IPS-18a (cell line): ENCODE measurements around the gene PSMB3.
"Not testable (repeated sequence)": the region's sequence is repeated elsewhere in the genome, so short reads cannot be mapped to it uniquely, and the experiment has no call there.

Experiments used
- H3K27ac ChIP-seq: one replicate; pipeline ENCODE4 v1.5.1; 2013; ENCODE audit warnings: low read length
- H3K27me3 ChIP-seq: one replicate; pipeline ENCODE4 v1.6.1; 2013; ENCODE audit warnings: mild to moderate bottlenecking, low read length; ENCODE audit not compliant: control insufficient read depth, insufficient read depth
- H3K36me3 ChIP-seq: one replicate; pipeline ENCODE4 v1.6.1; 2013; ENCODE audit warnings: low read depth, low read length; ENCODE audit not compliant: control insufficient read depth
- H3K4me1 ChIP-seq: one replicate; pipeline ENCODE4 v1.6.1; 2013; ENCODE audit warnings: low read depth, low read length; ENCODE audit not compliant: control insufficient read depth
- H3K4me3 ChIP-seq: one replicate; pipeline ENCODE4 v1.5.1; 2013; ENCODE audit warnings: low read length
- H3K9ac ChIP-seq: one replicate; pipeline ENCODE4 v1.6.1; 2013; ENCODE audit warnings: mild to moderate bottlenecking, low read length, moderate library complexity
- H3K9me3 ChIP-seq: one replicate; pipeline ENCODE4 v1.6.1; 2013; ENCODE audit warnings: low read depth, low read length; ENCODE audit not compliant: control insufficient read depth

The PSMB3 gene

DNA sequence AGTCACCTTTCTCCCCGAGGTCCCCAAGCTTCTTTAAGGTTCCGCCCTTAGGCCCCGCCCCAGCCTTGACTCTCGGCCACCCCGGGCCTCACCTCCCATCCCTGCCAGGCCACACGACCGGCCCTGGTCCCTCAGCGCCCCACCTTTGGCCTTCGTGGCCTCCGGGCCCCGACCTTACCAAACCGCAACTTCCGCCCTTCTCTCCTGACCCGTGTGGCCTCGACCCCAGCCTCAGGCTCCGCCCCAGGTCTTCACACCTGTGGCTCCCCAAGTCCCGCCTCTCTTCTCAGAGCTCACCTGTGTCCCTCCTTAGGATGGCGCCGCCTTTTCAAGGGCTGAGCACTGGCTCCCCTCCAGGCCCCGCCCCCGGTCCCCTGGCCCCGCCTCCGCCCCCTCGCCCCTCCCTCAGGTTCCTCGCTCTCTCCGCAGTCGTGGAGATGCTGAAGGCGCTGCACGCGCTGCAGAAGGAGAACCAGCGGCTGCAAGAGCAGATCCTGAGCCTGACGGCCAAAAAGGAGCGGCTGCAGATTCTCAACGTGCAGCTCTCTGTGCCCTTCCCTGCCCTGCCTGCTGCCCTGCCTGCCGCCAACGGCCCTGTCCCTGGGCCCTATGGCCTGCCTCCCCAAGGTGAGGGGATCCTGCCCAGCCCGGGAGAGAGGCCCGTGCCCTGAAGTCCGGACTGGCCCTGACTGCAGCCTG lies 32.4 kb upstream of the PSMB3 start:
- Histone ChIP-seq H3K9me3 (no peaks in the 10 kb centered on the region), H3K4me3 (peak overlapping the region; percentile 36), H3K4me1 (peaks cover 17% of the 10 kb centered on the region), H3K9ac (no peak overlapping the region), H3K27ac (no peak overlapping the region), H3K27me3 (peaks cover 13% of the 10 kb centered on the region), H3K36me3 (no peaks in the 10 kb centered on the region)

DNA sequence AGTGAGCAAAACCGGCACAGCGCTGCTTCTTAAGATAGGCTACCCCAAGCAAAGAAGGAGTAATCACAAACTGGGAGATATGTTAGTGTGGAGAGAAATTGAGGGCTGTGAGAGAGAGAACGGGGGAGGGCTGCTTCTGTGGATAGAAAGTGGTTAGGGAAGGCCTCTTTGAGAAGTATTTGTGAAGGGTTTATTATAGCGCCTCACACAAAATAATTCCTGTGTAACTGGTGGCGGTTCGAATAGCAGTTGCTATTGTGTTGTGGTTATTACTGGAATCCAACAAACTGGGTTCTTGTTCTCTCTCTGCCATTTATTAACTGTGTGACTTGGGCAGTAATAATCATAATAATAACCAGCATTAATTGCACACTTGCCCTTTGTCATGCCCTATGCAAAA lies 31.6 kb upstream of the PSMB3 start:
- Histone ChIP-seq H3K9ac (no peak overlapping the region), H3K27me3 (peaks cover 13% of the 10 kb centered on the region), H3K4me3 (no peak overlapping the region), H3K36me3 (no peaks in the 10 kb centered on the region), H3K27ac (no peak overlapping the region), H3K4me1 (peaks cover 9% of the 10 kb centered on the region), H3K9me3 (no peaks in the 10 kb centered on the region)

DNA sequence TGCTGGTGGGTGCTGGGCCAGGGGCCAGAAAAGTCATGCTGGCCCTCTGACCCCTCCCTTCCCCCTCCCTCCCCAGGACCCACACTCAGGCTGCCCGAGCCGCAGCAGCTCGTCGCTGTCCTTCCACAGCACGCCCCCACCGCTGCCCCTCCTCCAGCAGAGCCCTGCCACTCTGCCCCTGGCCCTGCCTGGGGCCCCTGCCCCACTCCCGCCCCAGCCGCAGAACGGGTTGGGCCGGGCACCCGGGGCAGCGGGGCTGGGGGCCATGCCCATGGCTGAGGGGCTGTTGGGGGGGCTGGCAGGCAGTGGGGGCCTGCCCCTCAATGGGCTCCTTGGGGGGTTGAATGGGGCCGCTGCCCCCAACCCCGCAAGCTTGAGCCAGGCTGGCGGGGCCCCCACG lies 30.7 kb upstream of the PSMB3 start:
- no peak overlapping the region for H3K4me3 ChIP-seq
- no peaks in the 10 kb centered on the region for H3K9me3 ChIP-seq
- H3K9ac ChIP-seq, result no peak overlapping the region
- H3K36me3 ChIP-seq, result no peaks in the 10 kb centered on the region
- H3K27ac ChIP-seq, result no peak overlapping the region
- H3K4me1 ChIP-seq, result peaks cover 6% of the 10 kb centered on the region
- H3K27me3 ChIP-seq, result peaks cover 13% of the 10 kb centered on the region

DNA sequence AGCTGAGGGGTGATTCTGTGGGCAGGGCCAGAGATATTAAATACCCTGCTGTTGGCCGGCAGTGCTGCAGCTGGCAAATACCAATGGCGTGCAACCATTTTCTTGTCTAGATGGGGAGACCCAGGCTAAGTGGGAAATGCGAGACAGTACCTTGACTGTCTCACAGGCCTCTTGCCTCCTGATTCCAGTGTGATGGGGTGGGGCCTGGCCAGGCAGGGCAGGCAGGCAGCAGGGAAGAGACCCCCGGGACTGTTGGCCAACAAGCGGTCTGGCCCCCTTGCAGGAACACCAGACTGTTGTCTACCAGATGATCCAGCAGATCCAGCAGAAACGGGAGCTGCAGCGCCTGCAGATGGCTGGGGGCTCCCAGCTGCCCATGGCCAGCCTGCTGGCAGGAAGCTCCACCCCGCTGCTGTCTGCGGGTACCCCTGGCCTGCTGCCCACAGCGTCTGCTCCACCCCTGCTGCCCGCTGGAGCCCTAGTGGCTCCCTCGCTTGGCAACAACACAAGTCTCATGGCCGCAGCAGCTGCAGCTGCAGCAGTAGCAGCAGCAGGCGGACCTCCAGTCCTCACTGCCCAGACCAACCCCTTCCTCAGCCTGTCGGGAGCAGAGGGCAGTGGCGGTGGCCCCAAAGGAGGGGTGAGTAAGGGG lies 28.1 kb upstream of the PSMB3 start:
- Histone ChIP-seq H3K4me3 (no peak overlapping the region), H3K9ac (no peak overlapping the region), H3K4me1 (peaks cover 3% of the 10 kb centered on the region), H3K36me3 (no peaks in the 10 kb centered on the region), H3K27me3 (peaks cover 26% of the 10 kb centered on the region), H3K9me3 (no peaks in the 10 kb centered on the region), H3K27ac (no peak overlapping the region)

DNA sequence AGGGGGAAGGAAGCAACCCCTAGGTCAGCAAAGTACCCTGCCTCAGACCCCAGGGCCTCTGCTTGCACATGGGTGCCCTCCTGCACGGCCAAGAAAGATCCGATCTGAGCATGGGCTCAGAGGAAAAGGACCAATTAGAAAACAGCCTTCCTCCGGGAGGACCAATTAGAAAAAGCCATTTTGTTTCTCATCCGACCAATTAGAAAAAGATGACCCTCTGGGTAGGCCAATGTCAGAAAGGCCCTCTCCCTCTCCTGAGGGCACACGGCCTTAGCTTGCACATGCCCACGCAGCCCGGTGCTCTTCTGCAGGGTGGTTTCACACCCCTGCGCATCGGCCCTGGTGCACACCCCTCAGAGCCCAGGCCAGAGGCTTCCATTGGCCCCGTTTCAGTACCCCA lies 27.5 kb upstream of the PSMB3 start:
- H3K27ac ChIP-seq, result no peak overlapping the region
- no peak overlapping the region for H3K9ac ChIP-seq
- H3K36me3 ChIP-seq, result no peaks in the 10 kb centered on the region
- no peaks in the 10 kb centered on the region for H3K9me3 ChIP-seq
- peaks cover 29% of the 10 kb centered on the region for H3K27me3 ChIP-seq
- no peak overlapping the region for H3K4me3 ChIP-seq
- peaks cover 4% of the 10 kb centered on the region for H3K4me1 ChIP-seq

DNA sequence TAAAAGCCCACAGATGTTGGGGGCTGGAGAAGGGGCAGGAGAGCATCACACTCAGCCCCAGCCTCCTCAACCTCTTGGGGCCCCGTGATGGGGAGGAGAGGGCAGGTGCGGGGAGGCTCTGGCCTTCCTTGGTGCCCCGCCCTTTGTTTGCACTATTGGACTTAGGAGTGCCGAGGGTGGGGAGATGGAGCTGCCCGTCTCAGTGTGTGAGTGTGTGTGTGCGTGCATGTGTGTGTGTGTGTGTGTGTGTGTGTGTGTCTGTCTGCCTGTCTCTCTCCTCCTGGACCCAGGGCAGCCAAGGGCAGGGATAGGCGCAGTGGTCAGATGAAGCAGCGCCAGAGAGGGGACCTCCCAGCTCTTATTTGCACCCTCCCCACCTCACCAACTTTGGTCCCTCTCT lies 26.4 kb upstream of the PSMB3 start:
- H3K27ac ChIP-seq, H3K4me3 ChIP-seq, H3K36me3 ChIP-seq, H3K9ac ChIP-seq, H3K9me3 ChIP-seq, H3K4me1 ChIP-seq: not testable (repeated sequence)
- peaks cover 21% of the 10 kb centered on the region for H3K27me3 ChIP-seq

DNA sequence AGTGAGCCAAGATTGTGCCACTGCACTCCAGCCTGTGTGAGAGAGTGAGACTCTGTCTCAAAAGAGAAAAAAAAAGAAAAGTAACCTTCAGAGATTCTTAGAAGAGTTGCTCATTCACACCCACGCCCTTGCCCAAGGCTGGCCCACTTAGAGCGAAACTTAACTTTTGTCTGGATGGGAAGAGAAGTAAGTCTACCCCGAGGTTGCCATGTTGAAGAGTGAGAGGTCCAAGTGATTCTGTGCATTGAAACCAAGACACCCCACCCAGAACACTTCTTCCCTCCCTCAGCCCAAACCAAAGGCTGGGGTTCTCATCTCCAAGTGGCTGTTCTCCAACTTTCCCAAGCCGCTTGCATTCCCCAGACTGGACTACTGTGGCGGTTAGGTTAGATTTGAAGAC lies 24.8 kb upstream of the PSMB3 start:
- H3K9ac ChIP-seq, result no peak overlapping the region
- H3K27me3 ChIP-seq, result peaks cover 16% of the 10 kb centered on the region
- H3K27ac ChIP-seq, result no peak overlapping the region
- H3K4me1 ChIP-seq, result peaks cover 4% of the 10 kb centered on the region
- H3K9me3 ChIP-seq, result no peaks in the 10 kb centered on the region
- no peak overlapping the region for H3K4me3 ChIP-seq
- H3K36me3 ChIP-seq, result no peaks in the 10 kb centered on the region

DNA sequence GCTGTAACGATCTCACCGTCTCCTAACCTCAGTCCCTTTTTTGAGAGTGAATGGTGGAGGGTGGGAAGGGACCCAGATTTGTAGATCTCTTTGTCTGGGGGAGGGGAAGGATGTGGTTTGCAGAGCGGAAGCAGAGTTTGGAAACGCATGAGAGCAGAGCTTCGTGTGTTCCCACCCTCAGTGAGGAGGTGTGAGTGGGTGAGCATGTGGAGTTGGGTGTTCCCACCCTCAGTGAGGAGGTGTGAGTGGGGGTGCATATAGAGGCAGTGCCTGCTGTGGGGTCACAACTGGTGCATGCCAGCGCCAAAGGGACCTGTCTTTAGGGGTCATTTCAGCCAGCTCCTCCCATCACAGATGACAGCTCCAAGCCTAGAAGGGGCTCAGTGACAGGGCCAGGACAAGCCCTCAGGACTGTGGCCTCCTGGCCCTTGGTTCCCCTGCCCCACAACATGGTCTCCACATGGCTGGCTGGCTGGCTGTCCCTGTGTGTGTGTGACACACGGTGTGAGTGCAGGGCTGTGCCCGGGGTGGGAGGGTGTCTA lies 24.2 kb upstream of the PSMB3 start:
- peaks cover 16% of the 10 kb centered on the region for H3K27me3 ChIP-seq
- no peaks in the 10 kb centered on the region for H3K36me3 ChIP-seq
- H3K9me3 ChIP-seq, result no peaks in the 10 kb centered on the region
- peaks cover 4% of the 10 kb centered on the region for H3K4me1 ChIP-seq
- H3K9ac ChIP-seq, result no peak overlapping the region
- H3K27ac ChIP-seq, result no peak overlapping the region
- H3K4me3 ChIP-seq, result no peak overlapping the region

DNA sequence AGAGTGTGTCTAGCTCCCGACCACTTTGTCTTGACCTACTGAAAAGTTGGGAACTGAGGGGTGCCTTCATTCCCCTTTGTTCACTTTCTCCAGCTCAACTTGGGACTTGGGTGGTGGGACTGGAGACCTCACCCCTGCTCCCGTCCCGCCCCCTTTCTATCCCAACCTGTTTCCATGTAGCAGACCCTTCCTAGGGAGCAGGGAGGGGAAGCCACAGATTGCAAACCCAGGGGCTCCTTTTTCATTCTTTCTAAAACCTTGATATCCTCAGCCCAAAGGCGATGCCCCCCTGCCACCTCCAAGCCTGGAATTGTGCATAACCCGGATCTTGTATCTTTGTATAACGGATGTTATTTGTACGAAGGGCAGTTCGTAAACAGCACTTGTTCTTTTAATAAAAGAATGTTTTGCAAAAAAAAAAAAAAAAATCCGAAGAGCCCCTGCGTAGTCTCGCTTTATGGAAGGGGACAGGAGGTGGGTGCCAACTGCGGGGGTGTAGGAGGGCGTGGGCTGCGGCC lies 23.1 kb upstream of the PSMB3 start:
- H3K4me1 ChIP-seq, result peaks cover 4% of the 10 kb centered on the region
- H3K9me3 ChIP-seq, result no peaks in the 10 kb centered on the region
- peak overlapping the region; percentile 55 for H3K4me3 ChIP-seq
- H3K36me3 ChIP-seq, result peaks cover 2% of the 10 kb centered on the region
- no peak overlapping the region for H3K27ac ChIP-seq
- peak overlapping the region; percentile 34 for H3K9ac ChIP-seq
- H3K27me3 ChIP-seq, result peaks cover 16% of the 10 kb centered on the region

DNA sequence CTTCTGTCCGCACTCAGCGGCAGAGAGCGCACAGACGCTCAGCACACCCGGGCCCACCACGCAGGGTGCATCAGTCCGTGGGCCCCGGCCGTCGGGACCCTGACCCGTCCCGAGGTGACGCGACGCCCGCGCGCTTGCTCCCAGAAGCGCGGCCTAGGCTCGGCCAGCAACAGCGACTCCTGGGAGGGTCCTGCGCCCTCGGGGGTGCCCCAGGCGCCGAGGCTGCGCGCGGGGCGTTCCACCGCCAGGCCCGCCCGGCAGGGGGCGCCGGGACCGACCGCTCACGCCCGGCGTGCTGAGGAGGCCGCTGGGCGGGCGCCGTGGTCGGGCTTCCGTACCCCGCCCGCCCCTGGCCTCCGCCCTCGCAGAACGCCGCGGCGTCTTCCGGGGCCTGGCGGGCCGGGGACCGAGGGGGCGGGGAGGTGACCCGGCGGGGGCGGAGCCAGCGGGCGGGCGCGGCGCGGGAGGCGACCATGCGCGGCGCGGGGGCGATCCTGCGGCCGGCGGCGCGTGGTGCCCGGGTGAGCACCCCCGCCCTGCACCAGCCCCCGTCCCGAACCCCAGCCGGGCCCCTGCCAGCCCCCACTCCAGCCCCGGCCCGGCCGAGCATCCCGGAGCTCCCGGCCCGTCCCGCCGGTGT lies 22.5 kb upstream of the PSMB3 start, which contains the start of gene CISD3:
Gene CISD3 (plus strand): TSS at position 456 of the 640 bp plus-strand sequence. CDS start 18 bp downstream, at position 474.
- Histone ChIP-seq H3K4me3 (peak within 1 kb of the TSS; percentile 78), H3K9me3 (no peaks in the 10 kb centered on the region), H3K4me1 (peaks cover 4% of the 10 kb centered on the region), H3K27ac (no peak within 1 kb of the TSS), H3K36me3 (peaks cover 6% of the 10 kb centered on the region), H3K27me3 (peaks cover 16% of the 10 kb centered on the region), H3K9ac (peak within 1 kb of the TSS; percentile 67)

DNA sequence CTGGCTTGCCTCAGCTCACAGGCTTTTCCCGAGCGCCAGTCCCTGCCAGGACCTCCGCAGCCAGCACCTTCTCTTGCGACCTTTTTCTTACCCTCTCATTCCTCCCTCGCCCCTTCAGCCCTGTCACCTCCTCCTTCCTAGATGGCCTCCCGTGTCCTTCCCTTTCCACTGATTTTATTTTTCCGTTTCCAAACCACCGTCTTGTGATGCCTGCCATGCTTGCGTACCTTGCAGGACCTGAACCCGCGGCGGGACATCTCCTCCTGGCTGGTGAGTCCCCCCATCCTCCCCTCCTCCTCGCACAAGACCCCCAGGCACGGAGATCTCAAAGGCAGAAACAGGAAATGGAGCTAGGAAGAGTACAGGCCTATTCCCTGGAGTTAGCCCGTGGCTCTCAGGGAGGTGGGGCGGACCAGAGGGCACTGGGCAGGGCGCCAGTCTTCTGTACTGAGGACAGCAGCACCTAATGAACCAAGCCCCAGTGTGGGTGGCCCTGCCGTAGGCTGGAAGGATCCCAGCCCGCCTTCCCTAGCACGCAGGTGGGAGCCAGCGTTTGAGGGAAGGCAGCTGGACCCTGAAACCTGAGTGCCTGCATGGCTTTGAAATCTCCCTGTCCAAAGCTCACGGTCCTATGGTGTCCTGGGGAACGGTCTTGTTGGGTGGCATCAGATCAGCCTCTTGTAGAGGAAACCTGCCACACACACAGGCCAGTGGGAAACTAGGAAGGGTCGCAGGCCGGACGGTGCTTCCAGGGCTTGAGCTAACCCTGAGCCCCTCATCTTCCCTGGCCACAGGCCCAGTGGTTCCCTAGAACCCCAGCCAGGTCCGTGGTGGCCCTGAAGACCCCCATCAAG lies 21.8 kb upstream of the PSMB3 start:
- peaks cover 4% of the 10 kb centered on the region for H3K4me1 ChIP-seq
- H3K9me3 ChIP-seq, result no peaks in the 10 kb centered on the region
- no peak overlapping the region for H3K27ac ChIP-seq

More for the DNA sequence above, 21.8 kb upstream of the PSMB3 start:
- Histone ChIP-seq H3K27me3 (peaks cover 16% of the 10 kb centered on the region), H3K9ac (peak overlapping the region; percentile 67), H3K4me3 (peak overlapping the region; percentile 78), H3K36me3 (peaks cover 8% of the 10 kb centered on the region)
